ENCODE measurements around the gene PIBF1. TPM values are rescaled to one million over a fixed set of nuclear protein-coding genes. Genes with fewer than 3 reads are reported as not detected.
"Not testable (repeated sequence)": the region's sequence is repeated elsewhere in the genome, so short reads cannot be mapped to it uniquely, and the experiment has no call there.

The PIBF1 gene
- total RNA-seq, 1 donor from 2014 or later, result 40.2 TPM

- Mint-ChIP-seq H3K36me3 (peaks cover 24% of the 10 kb centered on the region), H3K4me3 (no peak overlapping the region), H3K27me3 (ENCODE audit: low read depth) (no peaks in the 10 kb centered on the region), H3K9me3 (no peaks in the 10 kb centered on the region), H3K27ac (no peak overlapping the region), H3K4me1 (no peaks in the 10 kb centered on the region)
- no peak for TF ChIP-seq CTCF (IDR thresholded peaks at IDR 0.05; ENCODE audit: unreplicated experiment)
- no peak for DNase-seq (ENCODE audit: low spot score in 2 of 2, unreplicated experiment in 2 of 2)
Measured at GRCh38 chr13:72920097-72920496, 138.2 kb downstream of the PIBF1 start.

GRCh38 chr13:72931311-72931710, 149.4 kb downstream of the PIBF1 start:
- H3K4me3 Mint-ChIP-seq, result no peak overlapping the region
- peaks cover 21% of the 10 kb centered on the region for H3K36me3 Mint-ChIP-seq

GRCh38 chr13:72932250-72932649, 150.3 kb downstream of the PIBF1 start:
- no peak for TF ChIP-seq CTCF (IDR thresholded peaks at IDR 0.05; ENCODE audit: unreplicated experiment)
- Mint-ChIP-seq H3K9me3 (peaks cover 4% of the 10 kb centered on the region), H3K27me3 (ENCODE audit: low read depth) (no peaks in the 10 kb centered on the region), H3K36me3 (peaks cover 16% of the 10 kb centered on the region), H3K4me3 (no peak overlapping the region), H3K4me1 (peaks cover 23% of the 10 kb centered on the region), H3K27ac (peak overlapping the region; percentile 82)
- no peak for DNase-seq (ENCODE audit: low spot score in 2 of 2, unreplicated experiment in 2 of 2)

More at GRCh38 chr13:72931311-72931710, 149.4 kb downstream of the PIBF1 start:
- no peak for TF ChIP-seq CTCF (IDR thresholded peaks at IDR 0.05; ENCODE audit: unreplicated experiment)
- peaks cover 23% of the 10 kb centered on the region for H3K4me1 Mint-ChIP-seq
- H3K27ac Mint-ChIP-seq, result peak overlapping the region; percentile 87
- H3K9me3 Mint-ChIP-seq, result peaks cover 4% of the 10 kb centered on the region
- no peak for DNase-seq (ENCODE audit: low spot score in 2 of 2, unreplicated experiment in 2 of 2)
- no peaks in the 10 kb centered on the region for H3K27me3 Mint-ChIP-seq (ENCODE audit: low read depth)

GRCh38 chr13:72946267-72946666, 164.3 kb downstream of the PIBF1 start:
- not testable (repeated sequence) for DNase-seq (ENCODE audit: low spot score in 2 of 2, unreplicated experiment in 2 of 2); H3K27ac Mint-ChIP-seq; H3K4me3 Mint-ChIP-seq; H3K27me3 Mint-ChIP-seq (ENCODE audit: low read depth); H3K4me1 Mint-ChIP-seq
- Mint-ChIP-seq H3K36me3 (peaks cover 46% of the 10 kb centered on the region), H3K9me3 (peaks cover 23% of the 10 kb centered on the region)

DNA sequence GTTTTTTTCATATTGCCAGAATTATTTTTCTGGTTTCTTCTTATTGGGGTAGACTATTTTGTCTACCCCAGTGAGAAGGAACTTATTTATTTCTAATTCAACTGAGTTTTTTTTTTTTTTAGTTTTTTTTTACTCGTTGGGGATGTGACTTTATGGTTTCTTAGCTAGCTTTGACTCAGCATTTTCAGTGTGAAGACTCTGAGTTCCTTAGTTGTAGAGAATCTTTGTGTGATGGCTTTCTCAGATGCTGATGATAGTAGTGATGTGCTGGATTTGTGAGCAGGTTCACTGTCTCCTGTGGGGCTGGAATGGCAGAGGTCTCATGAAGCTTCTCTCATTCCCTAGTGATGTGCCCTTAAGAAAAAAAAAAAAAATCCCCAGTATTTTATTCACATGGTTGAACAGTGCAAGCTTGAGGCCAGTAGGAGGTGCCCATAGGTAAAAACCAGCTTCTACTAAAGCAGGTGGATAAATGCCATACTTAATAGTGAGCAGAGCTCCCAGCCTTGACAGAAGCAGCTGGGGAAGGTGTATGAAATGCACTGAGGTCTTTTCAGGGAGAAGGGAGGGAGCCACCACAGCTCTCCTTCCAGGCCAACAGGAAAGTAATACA, 170.7 kb downstream of the PIBF1 start:
- H3K36me3 Mint-ChIP-seq, result peaks cover 24% of the 10 kb centered on the region
- DNase-seq (ENCODE audit: low spot score in 2 of 2, unreplicated experiment in 2 of 2), result no peak
- no peak for TF ChIP-seq CTCF (IDR thresholded peaks at IDR 0.05; ENCODE audit: unreplicated experiment)
- H3K27me3 Mint-ChIP-seq (ENCODE audit: low read depth), result no peaks in the 10 kb centered on the region
- H3K9me3 Mint-ChIP-seq, result peaks cover 17% of the 10 kb centered on the region
- no peak overlapping the region for H3K27ac Mint-ChIP-seq
- peaks cover 23% of the 10 kb centered on the region for H3K4me1 Mint-ChIP-seq
- no peak overlapping the region for H3K4me3 Mint-ChIP-seq

DNA sequence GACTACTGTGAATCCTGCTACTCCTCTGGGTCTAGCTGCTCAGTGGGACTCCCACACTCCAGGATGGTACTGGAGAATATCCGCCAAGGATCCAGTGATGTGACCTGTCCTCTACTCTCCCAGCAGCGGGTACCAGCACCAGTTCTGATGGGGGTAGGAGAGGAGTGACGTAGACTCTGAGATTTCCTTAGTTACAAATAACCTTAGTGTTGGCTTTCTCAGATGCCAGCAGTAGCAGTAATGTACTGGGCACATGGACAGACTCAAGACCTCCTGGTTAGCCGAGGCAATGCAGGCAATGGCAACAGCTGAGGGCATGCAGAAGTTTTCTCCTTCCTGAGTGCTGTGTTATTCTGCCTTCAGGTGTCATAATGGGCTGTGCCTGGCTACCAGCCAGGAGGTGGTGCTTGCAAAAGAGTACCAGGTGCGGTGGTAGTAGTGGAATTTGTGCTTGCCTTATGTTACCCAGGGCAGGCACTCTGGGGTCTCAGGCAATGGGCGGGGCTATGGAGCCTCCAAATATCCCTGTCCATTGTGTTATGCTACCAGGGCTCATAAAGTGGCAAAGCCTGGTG, 171.5 kb downstream of the PIBF1 start:
- H3K4me1 Mint-ChIP-seq, result peaks cover 23% of the 10 kb centered on the region
- H3K36me3 Mint-ChIP-seq, result peaks cover 21% of the 10 kb centered on the region

More for the DNA sequence above, 171.5 kb downstream of the PIBF1 start:
- no peaks in the 10 kb centered on the region for H3K27me3 Mint-ChIP-seq (ENCODE audit: low read depth)
- H3K27ac Mint-ChIP-seq, result no peak overlapping the region
- TF ChIP-seq CTCF (IDR thresholded peaks at IDR 0.05; ENCODE audit: unreplicated experiment), result no peak
- no peak overlapping the region for H3K4me3 Mint-ChIP-seq
- H3K9me3 Mint-ChIP-seq, result peaks cover 12% of the 10 kb centered on the region
- DNase-seq (ENCODE audit: low spot score in 2 of 2, unreplicated experiment in 2 of 2), result no peak
